Endometrium (tissue), 2 donors: ENCODE results near the gene SKIC2.

Source experiments
- FAIRE-seq: peaks from 2 replicates; lab custom pipeline; 2012; peaks lifted over from hg19 to GRCh38; lab: Jason Lieb, UNC
- donor health status: control.
- donor health status: control.

The SKIC2 gene

GRCh38 chr6:31945507-31946369 lies 13.2 kb upstream of the SKIC2 start, which contains the start of gene CFB:
Gene CFB, plus strand, starts transcription at chr6:31946095. Its CDS starts 127 bp downstream, at chr6:31946222.
- no peak for FAIRE-seq

- no peak for FAIRE-seq
These were observed 12.5 kb upstream of the SKIC2 start for GRCh38 chr6:31946370-31946885.

GRCh38 chr6:31947070-31947675 lies 11.8 kb upstream of the SKIC2 start:
- no peak for FAIRE-seq

GRCh38 chr6:31947864-31948263 lies 11.1 kb upstream of the SKIC2 start:
- no peak for FAIRE-seq

- FAIRE-seq: no peak
These were observed 10.7 kb upstream of the SKIC2 start for GRCh38 chr6:31948306-31948705.

GRCh38 chr6:31948753-31949413 lies 10.1 kb upstream of the SKIC2 start:
- no peak for FAIRE-seq

- no peak for FAIRE-seq
These were observed 8.9 kb upstream of the SKIC2 start for GRCh38 chr6:31949926-31950548.

GRCh38 chr6:31952140-31952805 lies 6.7 kb upstream of the SKIC2 start:
- no peak for FAIRE-seq

GRCh38 chr6:31952890-31953289 lies 6.1 kb upstream of the SKIC2 start:
- no peak for FAIRE-seq

- FAIRE-seq: no peak
These were observed 4.5 kb upstream of the SKIC2 start for GRCh38 chr6:31954511-31954910.

GRCh38 chr6:31956796-31957195 lies 2.2 kb upstream of the SKIC2 start:
- FAIRE-seq: no peak

- FAIRE-seq: no peak
These were observed 599 bp upstream of the SKIC2 start for GRCh38 chr6:31958412-31958740.

GRCh38 chr6:31961616-31962015 lies 2.6 kb downstream of the SKIC2 start:
- FAIRE-seq: no peak

- FAIRE-seq: no peak
These were observed 4.9 kb downstream of the SKIC2 start for GRCh38 chr6:31963921-31964320.

GRCh38 chr6:31965700-31966099 lies 6.7 kb downstream of the SKIC2 start:
- FAIRE-seq: no peak

- no peak for FAIRE-seq
These were observed 7.5 kb downstream of the SKIC2 start for GRCh38 chr6:31966506-31966905.

GRCh38 chr6:31966997-31967925 lies 8.3 kb downstream of the SKIC2 start:
- no peak for FAIRE-seq

- no peak for FAIRE-seq
These were observed 8.9 kb downstream of the SKIC2 start for GRCh38 chr6:31967926-31968320.

GRCh38 chr6:31968326-31968725 lies 9.4 kb downstream of the SKIC2 start:
- FAIRE-seq: no peak

GRCh38 chr6:31968791-31969711 lies 10.1 kb downstream of the SKIC2 start:
- FAIRE-seq: no peak
